Measurements from ENCODE around the gene KIRREL3. TPM values are rescaled to one million over a fixed set of nuclear protein-coding genes. Genes with fewer than 3 reads are reported as not detected.

Gene KIRREL3
- total and polyA plus RNA-seq, 2 of the 8 experiments (the other 6 are each of a cell fraction or from before 2014, with no cell fraction given) = 0.29 to 0.32 TPM

GRCh38 chr11:126733685-126734084 lies 266.9 kb downstream of the KIRREL3 start:
- Histone ChIP-seq H3K14ac (ENCODE audit: insufficient read length) (no peak overlapping the region), H3K18ac (ENCODE audit: extremely low read depth, low read length) (no peak overlapping the region), H4K20me1 (replicated peaks in 1 of 2; ENCODE audit: control insufficient read depth in 1 of 2, insufficient read depth in 2 of 2, low read length in 2 of 2) (no peaks in the 10 kb centered on the region), H4K5ac (ENCODE audit: insufficient read length, low read depth, low read length) (no peak overlapping the region), H3K4me3 (ENCODE audit: extremely low read depth in 1 of 4, insufficient read depth in 2 of 4, low read depth in 3 of 4, low read length in 4 of 4) (no peak overlapping the region), H3K4me1 (replicated peaks in 1 of 4; ENCODE audit: control insufficient read depth in 3 of 4, insufficient read depth in 4 of 4, low read length in 3 of 4) (peaks cover 0 to 5% (median 0%) of the 10 kb centered on the region in 4 experiments; a peak in 4 of 7 replicates), H3K79me2 (ENCODE audit: control insufficient read depth in 1 of 2, insufficient read depth in 2 of 2, low read length in 2 of 2) (no peaks in the 10 kb centered on the region), H3K79me1 (ENCODE audit: low read depth, low read length) (no peaks in the 10 kb centered on the region), H3K4me2 (ENCODE audit: insufficient read depth in 1 of 2, low read depth in 2 of 2, low read length in 2 of 2) (no peak overlapping the region), H4K91ac (replicated peaks; ENCODE audit: insufficient read length, low read length) (no peak overlapping the region), H3K9me3 (ENCODE audit: insufficient read depth in 2 of 2, low read depth in 1 of 2, low read length in 1 of 2) (no peaks in the 10 kb centered on the region), H2BK5ac (ENCODE audit: low read depth, low read length) (no peak overlapping the region), H3K23ac (ENCODE audit: insufficient read length) (no peak overlapping the region), H2BK20ac (ENCODE audit: low read length) (no peak overlapping the region), H3K23me2 (ENCODE audit: low read depth, low read length) (no peaks in the 10 kb centered on the region), H3K27ac (ENCODE audit: low read depth, low read length) (no peak overlapping the region), H3K36me3 (ENCODE audit: control insufficient read depth in 2 of 4, insufficient read depth in 4 of 4, low read length in 3 of 4) (no peaks in the 10 kb centered on the region), H2AK5ac (ENCODE audit: low read depth, low read length) (no peak overlapping the region), H2BK12ac (ENCODE audit: low read depth, low read length) (no peak overlapping the region), H4K8ac (ENCODE audit: extremely low read depth, insufficient read depth, low read length) (no peak overlapping the region), H2AFZ (ENCODE audit: low read length) (no peak overlapping the region), H2BK120ac (replicated peaks; ENCODE audit: low read depth, low read length) (no peak overlapping the region), H2BK15ac (ENCODE audit: low read length) (no peak overlapping the region), H3K56ac (replicated peaks; ENCODE audit: insufficient read length, low read depth, low read length) (no peak overlapping the region), H3K27me3 (replicated peaks in 1 of 4; ENCODE audit: control insufficient read depth in 3 of 4, extremely low read depth in 1 of 4, insufficient read depth in 3 of 4, low read length in 3 of 4) (0 out of 7 replicates have a peak, but pooled peaks cover 0 to 2% (median 0%) of the 10 kb centered on the region in 4 experiments), H3K4ac (replicated peaks; ENCODE audit: insufficient read length, low read depth, low read length) (no peak overlapping the region), H3K9ac (replicated peaks in 1 of 4; ENCODE audit: extremely low read depth in 1 of 4, low read depth in 3 of 4, low read length in 3 of 4) (no peak overlapping the region)
- no peak for DNase-seq (ENCODE audit: low read depth in 1 of 2, low spot score in 2 of 2)
- FAIRE-seq = no peak
- ChIA-PET POLR2A (ENCODE audit: partially characterized antibody) (no interaction called here), CTCF (ENCODE audit: partially characterized antibody) (interaction anchor here (2.0 to 8.2 kb wide), 2 partner anchors 9 to 17 kb away, joined by 6 to 66 read pairs; no protein-coding TSS in a partner anchor)
- 72% methylated on average over 2 of the region's 2 CpGs; no CpG with 5 or more reads in 1 of the 2 experiments for WGBS, 2 experiments (ENCODE audit: extremely low coverage in 1 of 2, insufficient coverage in 1 of 2, insufficient read length in 1 of 2, insufficient replicate concordance in 2 of 2, low coverage in 1 of 2, low lambda C conversion rate in 2 of 2, missing lambda C conversion rate in 1 of 2)
- no peak for TF ChIP-seq HDAC2 (IDR thresholded peaks at IDR 0.05; ENCODE audit: borderline replicate concordance in 1 of 2, low read depth in 2 of 2, low read length in 2 of 2)
- no peak for TF ChIP-seq ATF2 (IDR thresholded peaks at IDR 0.05; ENCODE audit: low read length)
- TF ChIP-seq CHD2 (IDR thresholded peaks at IDR 0.05; ENCODE audit: low read length) = no peak
- TF ChIP-seq EZH2 (IDR thresholded peaks at IDR 0.05; ENCODE audit: low read depth, low read length, severe bottlenecking) = no peak
- no peak for TF ChIP-seq RBBP5 (IDR thresholded peaks at IDR 0.05; ENCODE audit: borderline replicate concordance, low read depth, low read length)
- TF ChIP-seq POLR2A (IDR thresholded peaks at IDR 0.05; ENCODE audit: control extremely low read depth in 1 of 2, low read depth in 2 of 2, low read length in 2 of 2) = no peak
- TF ChIP-seq SIRT6 (IDR thresholded peaks at IDR 0.05; ENCODE audit: low read length) = no peak
- no peak for TF ChIP-seq CBX5 (IDR thresholded peaks at IDR 0.05; ENCODE audit: low read depth, low read length)
- no peak for TF ChIP-seq TAF1 (IDR thresholded peaks at IDR 0.05; ENCODE audit: low read depth, low read length)
- no peak for TF ChIP-seq TEAD4 (IDR thresholded peaks at IDR 0.05; ENCODE audit: low read depth, low read length)
- no peak for TF ChIP-seq RNF2 (IDR thresholded peaks at IDR 0.05; ENCODE audit: borderline replicate concordance, low read depth, low read length, missing control alignments, poor library complexity, severe bottlenecking)
- no peak for TF ChIP-seq SIX5 (IDR thresholded peaks at IDR 0.05; ENCODE audit: low read depth, low read length)
- TF ChIP-seq SP4 (IDR thresholded peaks at IDR 0.05; ENCODE audit: low read length) = no peak

Data from H1 (cell line).